ENCODE data around the gene FBXL7.

GRCh38 chr5:15880201-15880600 is 380.2 kb downstream of the FBXL7 start:
- TF ChIP-seq CTCF (IDR thresholded peaks at IDR 0.05; ENCODE audit: low read depth, low read length, poor library complexity, severe bottlenecking) (no peak), EZH2phosphoT487 (IDR thresholded peaks at IDR 0.05; ENCODE audit: borderline replicate concordance, low read length) (no peak)
